ENCODE measurements around the gene NRXN3.

Gene NRXN3

DNA sequence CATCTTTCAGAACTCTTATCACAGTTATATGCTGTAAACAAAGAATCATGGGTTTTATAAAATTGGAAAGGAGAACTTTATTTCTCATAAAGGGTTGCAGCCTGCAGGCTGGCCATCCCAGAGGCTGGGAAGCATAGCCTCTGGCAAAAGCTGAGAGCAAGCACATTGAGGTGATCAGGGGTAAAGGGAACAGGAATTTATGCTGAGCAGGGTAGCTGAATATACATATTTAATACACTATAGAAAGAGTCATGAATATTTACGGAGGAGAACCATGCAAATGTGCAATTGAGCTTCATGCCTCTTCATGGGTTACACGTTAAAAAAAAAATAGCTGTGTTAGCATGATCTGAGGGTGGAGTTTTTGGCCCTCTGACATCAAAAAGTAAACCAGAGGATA, 653.3 kb downstream of the NRXN3 start:
- Histone ChIP-seq H3K9me2 (ENCODE audit: low read depth, low read length) (no peaks in the 10 kb centered on the region), H3K27ac (ENCODE audit: low read depth, low read length, poor library complexity, severe bottlenecking) (no peak overlapping the region), H3K27me3 (ENCODE audit: insufficient read depth, low read length) (no peaks in the 10 kb centered on the region), H3K9ac (ENCODE audit: low read length) (no peak overlapping the region), H3F3A (ENCODE audit: insufficient read depth, low read length) (no peaks in the 10 kb centered on the region), H3K36me3 (ENCODE audit: insufficient read depth, low read length) (no peaks in the 10 kb centered on the region), H4K20me1 (ENCODE audit: insufficient read depth, low read length) (no peaks in the 10 kb centered on the region), H3K79me2 (ENCODE audit: insufficient read depth, low read length) (no peaks in the 10 kb centered on the region), H3K4me2 (ENCODE audit: low read length) (no peak overlapping the region), H3K4me3 (ENCODE audit: low read depth, low read length, poor library complexity, severe bottlenecking) (no peak overlapping the region), H2AFZ (ENCODE audit: low read length) (no peak overlapping the region), H3K9me3 (ENCODE audit: low read length) (no peaks in the 10 kb centered on the region), H3K4me1 (ENCODE audit: insufficient read depth, low read length, severe bottlenecking) (no peaks in the 10 kb centered on the region)
- TF ChIP-seq, protein P1, sequence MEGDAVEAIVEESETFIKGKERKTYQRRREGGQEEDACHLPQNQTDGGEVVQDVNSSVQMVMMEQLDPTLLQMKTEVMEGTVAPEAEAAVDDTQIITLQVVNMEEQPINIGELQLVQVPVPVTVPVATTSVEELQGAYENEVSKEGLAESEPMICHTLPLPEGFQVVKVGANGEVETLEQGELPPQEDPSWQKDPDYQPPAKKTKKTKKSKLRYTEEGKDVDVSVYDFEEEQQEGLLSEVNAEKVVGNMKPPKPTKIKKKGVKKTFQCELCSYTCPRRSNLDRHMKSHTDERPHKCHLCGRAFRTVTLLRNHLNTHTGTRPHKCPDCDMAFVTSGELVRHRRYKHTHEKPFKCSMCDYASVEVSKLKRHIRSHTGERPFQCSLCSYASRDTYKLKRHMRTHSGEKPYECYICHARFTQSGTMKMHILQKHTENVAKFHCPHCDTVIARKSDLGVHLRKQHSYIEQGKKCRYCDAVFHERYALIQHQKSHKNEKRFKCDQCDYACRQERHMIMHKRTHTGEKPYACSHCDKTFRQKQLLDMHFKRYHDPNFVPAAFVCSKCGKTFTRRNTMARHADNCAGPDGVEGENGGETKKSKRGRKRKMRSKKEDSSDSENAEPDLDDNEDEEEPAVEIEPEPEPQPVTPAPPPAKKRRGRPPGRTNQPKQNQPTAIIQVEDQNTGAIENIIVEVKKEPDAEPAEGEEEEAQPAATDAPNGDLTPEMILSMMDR (IDR thresholded peaks at IDR 0.05; ENCODE audit: low read length) = no peak
- no peak for TF ChIP-seq EZH2 (IDR thresholded peaks at IDR 0.05; ENCODE audit: borderline replicate concordance, low read length)

GRCh38 chr14:78829274-78829673, 659.1 kb downstream of the NRXN3 start:
- Histone ChIP-seq H3F3A (ENCODE audit: insufficient read depth, low read length) (no peaks in the 10 kb centered on the region), H2AFZ (ENCODE audit: low read length) (no peak overlapping the region), H3K9me3 (ENCODE audit: low read length) (no peaks in the 10 kb centered on the region), H3K4me3 (ENCODE audit: low read depth, low read length, poor library complexity, severe bottlenecking) (no peak overlapping the region), H3K9ac (ENCODE audit: low read length) (no peak overlapping the region), H3K27ac (ENCODE audit: low read depth, low read length, poor library complexity, severe bottlenecking) (no peak overlapping the region), H3K4me2 (ENCODE audit: low read length) (no peak overlapping the region), H3K27me3 (ENCODE audit: insufficient read depth, low read length) (no peaks in the 10 kb centered on the region), H4K20me1 (ENCODE audit: insufficient read depth, low read length) (no peaks in the 10 kb centered on the region), H3K79me2 (ENCODE audit: insufficient read depth, low read length) (no peaks in the 10 kb centered on the region), H3K36me3 (ENCODE audit: insufficient read depth, low read length) (no peaks in the 10 kb centered on the region), H3K4me1 (ENCODE audit: insufficient read depth, low read length, severe bottlenecking) (no peaks in the 10 kb centered on the region), H3K9me2 (ENCODE audit: low read depth, low read length) (no peaks in the 10 kb centered on the region)
- no peak for TF ChIP-seq EZH2 (IDR thresholded peaks at IDR 0.05; ENCODE audit: borderline replicate concordance, low read length)
- TF ChIP-seq, protein P1 (IDR thresholded peaks at IDR 0.05; ENCODE audit: low read length) = no peak

DNA sequence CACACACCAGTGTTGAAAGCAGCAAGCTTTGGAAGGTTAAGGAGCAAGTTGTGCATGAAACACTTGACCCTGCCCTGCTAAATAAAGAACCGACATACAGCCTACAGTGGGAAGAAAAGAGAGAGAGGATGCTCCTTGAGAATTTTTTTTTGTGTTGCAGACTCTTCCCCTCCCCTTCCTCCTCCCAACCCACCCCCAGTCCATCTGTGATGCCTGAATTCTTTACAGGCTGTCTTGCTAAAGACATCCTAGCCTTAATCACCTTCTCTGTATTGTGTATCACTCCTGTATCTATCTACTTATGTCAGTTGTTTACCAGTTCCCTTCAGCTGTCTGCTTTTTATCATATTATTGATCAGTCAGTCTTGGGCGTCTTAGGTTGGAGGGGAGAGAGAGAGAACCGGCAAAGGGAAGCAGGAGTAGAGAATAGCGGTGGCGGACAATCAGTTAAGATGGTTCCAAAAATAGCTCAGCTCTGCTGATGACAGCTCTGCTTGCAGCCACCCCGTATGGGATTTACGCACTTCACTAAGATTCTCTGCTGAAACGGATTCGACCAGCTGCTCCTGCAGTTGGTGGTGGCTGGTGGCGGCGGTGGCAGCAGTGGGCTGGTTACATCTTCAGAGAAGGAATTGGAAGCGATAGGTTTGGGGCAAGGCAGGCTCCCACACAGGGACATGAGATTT, 664.7 kb downstream of the NRXN3 start:
- no peaks in the 10 kb centered on the region for H3K27me3 ChIP-seq (ENCODE audit: insufficient read depth, low read length)
- H3K36me3 ChIP-seq (ENCODE audit: insufficient read depth, low read length) = no peaks in the 10 kb centered on the region
- H3K27ac ChIP-seq (ENCODE audit: low read depth, low read length, poor library complexity, severe bottlenecking) = no peak overlapping the region
- no peak overlapping the region for H3K4me3 ChIP-seq (ENCODE audit: low read depth, low read length, poor library complexity, severe bottlenecking)
- TF ChIP-seq, protein P1 (IDR thresholded peaks at IDR 0.05; ENCODE audit: low read length) = no peak
- no peak for TF ChIP-seq EZH2 (IDR thresholded peaks at IDR 0.05; ENCODE audit: borderline replicate concordance, low read length)
- no peaks in the 10 kb centered on the region for H3K9me3 ChIP-seq (ENCODE audit: low read length)
- H3F3A ChIP-seq (ENCODE audit: insufficient read depth, low read length) = no peaks in the 10 kb centered on the region
- H3K79me2 ChIP-seq (ENCODE audit: insufficient read depth, low read length) = no peaks in the 10 kb centered on the region
- no peaks in the 10 kb centered on the region for H4K20me1 ChIP-seq (ENCODE audit: insufficient read depth, low read length)
- H3K4me1 ChIP-seq (ENCODE audit: insufficient read depth, low read length, severe bottlenecking) = no peaks in the 10 kb centered on the region
- H3K9me2 ChIP-seq (ENCODE audit: low read depth, low read length) = no peaks in the 10 kb centered on the region
- H3K9ac ChIP-seq (ENCODE audit: low read length) = no peak overlapping the region
- H3K4me2 ChIP-seq (ENCODE audit: low read length) = no peak overlapping the region
- H2AFZ ChIP-seq (ENCODE audit: low read length) = no peak overlapping the region

Measured in OCI-LY1 (cell line).